ENCODE measurements around the gene LCMT1.
A peak's percentile ranks its signal among the peaks of the same experiment; 100 is the strongest.
"Not testable (repeated sequence)": the region's sequence is repeated elsewhere in the genome, so short reads cannot be mapped to it uniquely, and the experiment has no call there.

The LCMT1 gene

DNA sequence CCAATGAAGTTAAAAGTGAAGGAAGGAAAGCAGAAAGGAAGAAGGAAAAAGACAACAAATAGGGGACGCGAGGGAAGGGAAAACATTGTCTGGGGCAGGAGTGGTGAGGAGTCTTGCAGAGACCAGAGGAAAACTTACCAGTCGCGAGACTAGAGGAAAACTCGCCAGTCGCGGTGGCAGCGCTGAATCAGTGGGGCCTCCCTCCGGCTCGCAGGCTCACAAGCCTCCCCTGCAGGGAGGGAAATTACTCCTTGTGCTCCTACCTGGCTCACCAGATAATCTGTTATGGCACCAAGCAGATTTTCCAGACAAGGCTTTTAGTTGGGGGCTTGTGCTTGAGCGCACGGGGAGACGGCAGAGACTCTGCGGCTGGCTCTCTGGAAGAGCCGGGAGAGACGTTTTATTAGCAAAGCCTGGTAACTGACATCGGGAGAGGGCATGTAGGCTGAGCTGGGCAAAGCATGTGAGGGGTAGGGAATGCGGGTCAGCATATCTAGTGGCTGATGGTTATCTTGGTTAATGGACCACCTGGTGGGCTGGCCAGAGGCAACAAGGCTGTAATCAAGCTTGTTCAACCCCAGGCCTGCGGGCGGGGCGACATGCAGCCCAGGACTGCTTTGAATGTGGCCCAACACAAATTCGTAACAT lies 37.1 kb downstream of the LCMT1 start:
- no peak for DNase-seq (ENCODE audit: low read depth)

DNA sequence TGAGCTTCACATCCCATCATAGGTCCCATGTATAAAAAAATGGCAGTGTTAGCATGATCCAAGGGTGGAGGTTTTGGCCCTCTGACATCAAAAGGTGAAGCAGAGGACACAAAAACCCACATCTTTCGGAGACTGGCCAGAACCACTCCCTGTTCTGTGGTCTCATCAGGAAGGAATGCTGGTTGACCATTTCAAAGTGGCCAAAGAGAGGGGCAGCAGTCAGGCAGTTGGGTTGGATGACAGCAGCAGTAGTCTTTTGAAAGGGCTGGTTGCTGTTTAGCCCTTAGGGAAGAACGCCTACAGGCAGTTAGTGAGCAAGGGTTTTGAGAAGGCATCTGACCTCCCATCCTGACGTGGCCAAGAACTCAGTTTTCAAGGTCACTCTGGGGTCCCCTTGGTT lies 40.5 kb downstream of the LCMT1 start:
- DNase-seq (ENCODE audit: low read depth) = no peak

DNA sequence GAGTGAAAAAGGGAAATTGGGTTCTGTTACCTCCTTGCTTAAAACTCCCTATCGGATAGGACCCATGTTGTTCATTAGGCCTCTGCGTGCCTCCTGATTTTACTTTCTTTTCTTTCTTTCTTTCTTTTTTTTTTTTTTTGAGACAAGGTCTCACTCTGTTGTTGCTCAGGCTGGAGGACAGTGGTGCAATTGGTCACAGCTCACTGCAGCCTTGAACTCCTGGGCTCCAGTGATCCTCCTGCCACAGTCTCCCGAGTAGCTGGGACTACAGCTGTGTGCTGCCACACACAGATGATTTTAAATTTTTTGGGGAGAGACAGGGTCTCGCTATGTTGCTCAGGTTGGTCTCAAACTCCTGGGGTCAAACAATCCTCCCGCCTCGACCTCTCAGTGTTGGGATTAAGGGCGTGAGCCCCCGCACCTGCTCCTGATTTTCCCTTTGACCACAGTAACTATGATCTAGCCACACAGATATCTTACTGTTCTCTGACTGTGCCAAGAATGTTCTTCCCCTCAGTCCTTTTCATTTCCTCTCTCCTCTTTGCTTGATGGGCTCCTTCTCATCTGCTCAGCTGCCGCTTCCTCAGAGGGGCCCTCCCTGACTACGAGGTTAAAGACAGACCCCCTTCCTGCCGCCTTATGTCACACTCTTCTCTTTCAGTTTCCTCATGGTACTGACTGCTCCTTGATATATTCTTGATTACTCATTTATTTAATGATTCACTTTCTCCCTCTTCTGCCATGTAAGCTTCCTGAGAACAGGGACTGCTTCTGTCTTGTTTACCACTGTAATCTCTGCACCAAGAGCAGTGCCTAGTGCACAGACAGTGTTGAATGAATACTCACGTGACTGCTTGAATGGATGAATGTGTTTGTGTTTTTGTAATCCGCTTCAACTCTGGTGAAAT lies 44.3 kb downstream of the LCMT1 start:
- peak; percentile 20 for DNase-seq (ENCODE audit: low read depth)

DNA sequence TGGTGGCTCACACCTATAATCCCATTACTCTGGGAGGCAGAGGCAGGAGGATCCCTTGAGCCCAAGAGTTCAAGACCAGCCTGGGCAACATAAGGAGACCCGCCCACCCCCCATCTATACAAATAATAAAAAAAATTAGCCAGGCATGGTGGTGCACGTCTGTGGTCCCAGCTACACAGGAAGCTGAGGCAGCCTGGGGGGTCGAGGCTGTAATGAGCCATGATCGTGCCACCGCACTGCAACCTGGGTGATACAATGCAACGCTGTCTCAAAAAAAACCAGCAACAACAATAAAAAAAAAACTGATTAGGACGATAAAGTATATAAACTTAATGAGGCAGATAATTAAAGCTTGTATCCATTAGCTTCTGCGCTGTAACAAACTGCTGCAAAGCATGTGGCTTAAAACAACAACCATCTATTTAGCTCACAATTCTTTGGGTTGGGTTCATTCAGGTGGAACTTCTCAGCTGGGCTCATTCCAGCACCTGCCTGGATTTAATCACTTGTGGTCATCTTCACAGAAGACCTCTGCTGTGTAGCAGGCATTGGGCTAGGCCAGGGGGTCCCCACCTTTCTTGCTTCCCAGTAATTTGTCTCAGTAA lies 45.8 kb downstream of the LCMT1 start:
- no peak for DNase-seq (ENCODE audit: low read depth)

GRCh38 chr16:25158401-25158800 lies 46.9 kb downstream of the LCMT1 start:
- no peak for DNase-seq (ENCODE audit: low read depth)

- DNase-seq (ENCODE audit: low read depth) = no peak
Observed at GRCh38 chr16:25161753-25162367, 50.3 kb downstream of the LCMT1 start.

- no peak for DNase-seq (ENCODE audit: low read depth)
Observed at GRCh38 chr16:25163683-25164082, 52.1 kb downstream of the LCMT1 start.

DNA sequence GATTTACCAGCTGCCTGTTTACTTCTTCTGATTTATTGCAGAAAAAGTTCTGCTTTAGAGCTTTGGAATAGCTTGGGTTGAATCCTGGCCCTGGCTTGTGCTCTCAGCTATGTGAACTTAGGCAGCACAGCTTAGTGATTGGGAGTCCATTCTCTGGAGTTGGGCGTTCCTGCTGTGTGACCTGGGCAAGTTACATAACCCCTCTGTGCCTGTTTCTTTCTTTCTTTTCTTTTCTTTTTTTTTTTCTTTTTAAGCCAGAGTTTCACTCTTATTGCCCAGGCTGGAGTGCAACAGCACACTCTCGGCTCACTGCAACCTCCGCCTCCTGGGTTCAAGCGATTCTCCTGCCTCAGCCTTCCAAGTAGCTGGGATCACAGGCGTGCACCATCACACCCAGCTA lies 53.7 kb downstream of the LCMT1 start:
- no peak for DNase-seq (ENCODE audit: low read depth)

- not testable (repeated sequence) for DNase-seq (ENCODE audit: low read depth)
Observed at GRCh38 chr16:25167920-25168319, 56.4 kb downstream of the LCMT1 start.

- no peak for DNase-seq (ENCODE audit: low read depth)
Observed at GRCh38 chr16:25171390-25171789, 59.8 kb downstream of the LCMT1 start.

DNA sequence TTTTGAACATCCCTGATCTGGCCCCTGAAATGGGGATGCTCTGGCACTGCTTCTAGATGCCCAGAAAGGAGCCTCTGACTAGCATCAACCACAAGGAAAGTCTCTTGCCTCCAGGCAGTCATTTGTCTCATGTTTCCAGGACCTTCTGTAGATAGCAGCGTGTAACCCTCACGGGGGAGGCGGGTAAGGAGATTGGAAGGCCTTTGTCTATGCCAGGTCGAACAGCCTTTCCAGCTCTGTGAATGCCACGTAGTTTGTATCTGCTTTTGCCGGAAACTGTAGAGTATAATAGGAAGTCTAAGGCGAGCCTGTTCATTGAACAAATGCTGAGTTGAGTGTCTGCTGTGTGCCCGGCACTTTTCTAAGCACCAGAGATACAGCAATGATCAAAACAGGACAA lies 61.3 kb downstream of the LCMT1 start:
- DNase-seq (ENCODE audit: low read depth) = no peak

DNA sequence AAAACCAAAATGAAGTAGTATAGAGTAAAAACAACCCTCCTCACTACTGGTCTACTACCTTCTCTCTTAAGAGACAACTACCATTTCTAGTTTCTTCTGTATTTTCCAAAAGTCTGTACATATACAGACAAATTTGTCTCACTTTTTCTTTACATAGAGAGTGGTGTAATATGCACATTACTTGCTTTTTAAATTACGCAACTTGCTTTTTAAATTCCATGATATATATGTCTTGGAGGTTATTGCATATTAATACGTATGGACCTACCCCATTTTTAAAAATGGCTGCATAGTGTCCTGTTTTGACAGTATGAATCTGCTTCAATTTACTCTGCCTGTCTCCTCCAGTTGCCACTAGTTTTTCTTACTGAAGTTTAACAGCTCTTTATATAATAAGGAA lies 62.7 kb downstream of the LCMT1 start:
- no peak for DNase-seq (ENCODE audit: low read depth)

DNA sequence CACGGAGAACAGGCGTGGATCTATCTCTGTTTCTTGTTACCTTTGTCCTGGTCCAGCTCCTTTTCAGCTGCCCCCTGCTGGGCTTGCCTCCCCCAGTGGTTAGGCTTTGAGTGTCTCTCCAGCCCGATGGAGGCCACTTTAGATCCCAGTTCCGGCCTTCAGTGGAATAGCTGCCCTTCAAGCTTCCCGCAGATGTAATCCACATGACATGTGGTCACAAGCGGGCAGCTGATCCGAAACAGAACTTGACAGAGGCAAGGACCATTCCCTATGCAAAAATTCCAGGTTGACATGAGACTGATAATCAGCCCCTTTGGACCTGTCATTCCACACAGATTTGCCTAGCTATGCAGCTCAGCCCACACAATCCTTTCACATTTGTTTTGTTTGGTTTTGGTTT lies 64.6 kb downstream of the LCMT1 start:
- DNase-seq (ENCODE audit: low read depth) = no peak

- DNase-seq (ENCODE audit: low read depth) = no peak
Observed at GRCh38 chr16:25177512-25177830, 65.9 kb downstream of the LCMT1 start.

DNA sequence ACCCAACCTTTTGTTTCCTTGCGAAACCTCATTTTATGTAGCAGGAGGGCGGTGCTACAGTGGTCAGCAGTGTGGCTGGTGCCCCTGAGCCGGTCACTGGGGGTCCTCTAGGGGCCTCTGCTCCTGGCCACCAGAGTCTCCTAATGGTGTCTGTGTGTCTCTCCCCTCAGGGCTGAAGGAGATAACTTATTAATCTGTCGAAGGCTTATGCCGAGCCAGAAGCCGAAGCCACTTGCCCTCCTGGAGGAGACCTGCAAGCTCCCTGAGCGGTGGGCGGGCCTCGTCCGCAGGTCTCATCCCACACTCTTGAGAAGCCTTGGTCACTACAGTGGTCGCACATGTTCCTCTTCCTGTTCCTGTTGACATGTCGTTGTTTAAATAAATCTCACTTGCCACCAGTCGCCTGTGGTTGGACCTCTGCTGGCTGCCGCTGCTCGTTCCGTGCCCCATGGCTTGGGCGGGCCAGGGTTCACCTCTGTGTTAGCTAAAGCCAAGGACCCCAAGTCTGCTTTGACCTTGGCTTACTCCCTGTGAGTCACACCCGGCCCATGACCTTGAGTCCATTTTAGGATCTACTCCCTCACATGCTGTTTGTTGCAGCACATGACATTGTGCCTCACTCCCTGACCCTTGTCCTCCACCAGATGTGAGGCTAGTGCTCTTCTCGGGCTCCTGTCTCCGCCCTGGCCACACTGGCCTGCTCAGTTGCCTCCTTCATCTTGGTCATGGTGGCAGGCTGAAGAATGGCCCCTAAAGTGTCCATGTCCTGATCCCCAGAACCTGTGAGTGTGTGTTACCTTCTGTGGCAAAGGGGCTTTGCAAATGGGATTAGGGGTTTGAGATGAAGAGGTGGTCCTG lies 66.5 kb downstream of the LCMT1 start:
- DNase-seq (ENCODE audit: low read depth) = no peak

- not testable (repeated sequence) for DNase-seq (ENCODE audit: low read depth)
Observed at GRCh38 chr16:25181236-25181635, 69.7 kb downstream of the LCMT1 start.

DNA sequence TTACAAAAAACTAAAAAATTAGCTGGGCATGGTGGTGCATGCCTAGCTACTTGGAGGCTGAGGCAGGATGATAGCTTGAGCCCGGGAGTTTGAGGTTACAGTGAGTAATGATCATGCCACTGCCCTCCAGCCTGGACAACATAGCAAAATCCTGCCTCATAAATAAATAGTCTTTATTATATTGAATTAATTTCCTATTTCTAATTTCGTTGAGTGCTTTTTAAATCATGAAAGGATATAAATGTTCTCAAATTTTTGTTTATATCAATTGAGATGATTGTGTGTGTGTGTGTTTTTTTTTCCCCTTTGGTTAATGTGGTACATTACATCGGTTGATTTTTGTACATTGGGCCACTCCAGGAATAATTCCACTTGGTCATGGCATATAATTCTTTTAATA lies 73.2 kb downstream of the LCMT1 start:
- no peak for DNase-seq (ENCODE audit: low read depth)

- no peak for DNase-seq (ENCODE audit: low read depth)
Observed at GRCh38 chr16:25187491-25187795, 75.9 kb downstream of the LCMT1 start.

- DNase-seq (ENCODE audit: low read depth) = no peak
Observed at GRCh38 chr16:25189305-25189704, 77.8 kb downstream of the LCMT1 start.

GRCh38 chr16:25192096-25192495 lies 80.6 kb downstream of the LCMT1 start:
- no peak for DNase-seq (ENCODE audit: low read depth)

DNA sequence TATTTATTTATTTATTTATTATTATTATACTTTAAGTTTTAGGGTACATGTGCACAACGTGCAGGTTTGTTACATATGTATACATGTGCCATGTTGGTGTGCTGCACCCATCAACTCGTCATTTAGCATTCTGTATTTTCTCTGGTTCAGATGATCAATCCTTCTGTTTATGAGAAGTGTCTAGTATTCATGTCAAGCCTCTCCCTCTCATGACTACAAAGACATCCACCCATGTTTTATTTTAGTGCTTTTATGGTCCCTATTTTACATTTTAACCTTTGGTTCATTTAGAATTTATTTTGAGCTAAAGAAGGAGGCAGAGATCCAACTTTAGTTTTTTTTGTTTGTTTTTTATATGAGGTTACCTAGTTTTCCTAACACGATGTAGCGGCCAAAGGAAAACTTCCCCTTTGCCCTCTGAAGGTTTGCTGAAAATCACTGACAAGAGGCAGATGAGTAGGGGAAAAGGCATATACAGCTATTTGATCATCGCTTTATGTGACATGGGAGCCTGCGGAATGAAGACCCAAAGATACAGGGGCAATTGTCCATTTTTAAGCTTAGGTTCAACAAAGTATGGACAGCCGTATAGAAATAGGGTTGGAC lies 82.8 kb downstream of the LCMT1 start:
- DNase-seq (ENCODE audit: low read depth) = no peak

- DNase-seq (ENCODE audit: low read depth) = no peak
Observed at GRCh38 chr16:25198021-25198420, 86.5 kb downstream of the LCMT1 start.

All from stimulated activated CD8-positive, alpha-beta memory T cell treated with anti-CD3 and anti-CD28 coated beads, Interleukin-4, amount 100 ng/mL, for 24 hours (primary cell).